NCI-H748 treated with DMSO at 0.1 percent for 48 hours (cell line): ENCODE data around the gene EED.
"Not testable (repeated sequence)": the region's sequence is repeated elsewhere in the genome, so short reads cannot be mapped to it uniquely, and the experiment has no call there.

Source experiments
- DNase-seq: peaks from one replicate; lab custom pipeline; 2025; lab: John Stamatoyannopoulos, UW

EED gene

DNA sequence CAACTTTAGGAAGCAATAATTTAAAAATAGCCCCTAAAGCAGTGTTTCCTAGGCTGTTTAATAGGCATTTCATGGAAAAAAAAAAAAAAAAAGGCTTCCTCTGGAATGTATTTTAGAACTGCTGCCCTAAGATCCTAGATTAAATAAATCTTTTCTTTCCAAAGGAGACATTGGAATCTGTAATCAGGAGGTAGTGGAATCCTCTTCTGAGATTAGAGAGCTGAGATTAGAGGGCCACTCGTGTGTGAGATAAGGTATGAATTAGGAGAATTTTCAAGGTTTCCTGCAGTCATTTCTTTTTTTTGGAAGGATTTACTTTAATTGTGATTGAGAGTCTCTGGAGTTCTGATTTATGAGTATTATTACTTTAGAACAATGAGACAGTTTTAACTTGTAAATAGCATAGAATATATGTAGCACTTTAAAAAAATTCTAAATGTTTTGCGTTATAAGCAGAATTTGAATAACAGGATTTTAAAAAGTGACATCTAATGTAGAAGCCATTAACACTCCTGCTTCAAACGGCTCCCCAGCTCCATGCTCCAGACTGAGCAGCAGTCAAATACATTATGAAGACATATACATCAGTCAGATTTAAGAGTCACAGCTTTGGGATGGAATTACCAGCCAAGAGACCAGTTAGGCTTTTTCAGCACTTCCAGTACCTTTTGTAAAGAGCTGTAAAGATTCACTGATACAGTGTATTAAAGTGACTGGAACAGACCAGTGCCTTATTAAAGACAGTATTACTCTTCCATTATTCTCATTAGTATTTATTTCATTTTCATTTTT is 5.0 kb downstream of the EED start:
- DNase-seq: no peak

GRCh38 chr11:86251345-86251744 is 6.8 kb downstream of the EED start:
- DNase-seq: no peak

DNA sequence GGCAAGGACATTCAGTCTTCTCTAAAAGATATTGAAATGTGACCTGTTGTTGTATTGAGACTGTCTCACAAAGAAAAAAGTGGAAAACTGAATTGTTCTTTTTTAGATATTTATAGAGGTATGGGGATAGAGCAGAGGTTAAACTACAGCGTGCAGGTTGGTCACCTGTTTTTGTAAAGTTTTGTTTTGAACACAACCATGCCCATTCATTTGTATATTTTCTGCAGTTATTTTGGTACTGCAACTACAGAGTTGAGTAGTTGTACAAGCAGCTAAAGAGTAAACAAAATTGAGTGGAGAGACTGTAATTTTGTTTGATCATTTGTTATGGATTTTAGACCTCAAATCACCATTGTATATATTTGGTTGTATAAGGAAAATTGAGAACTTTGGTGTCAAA is 11.3 kb downstream of the EED start:
- no peak for DNase-seq

GRCh38 chr11:86256608-86257007 is 12.1 kb downstream of the EED start:
- no peak for DNase-seq

GRCh38 chr11:86257446-86257845 is 12.9 kb downstream of the EED start:
- no peak for DNase-seq

GRCh38 chr11:86259730-86260129 is 15.2 kb downstream of the EED start:
- DNase-seq: no peak

DNA sequence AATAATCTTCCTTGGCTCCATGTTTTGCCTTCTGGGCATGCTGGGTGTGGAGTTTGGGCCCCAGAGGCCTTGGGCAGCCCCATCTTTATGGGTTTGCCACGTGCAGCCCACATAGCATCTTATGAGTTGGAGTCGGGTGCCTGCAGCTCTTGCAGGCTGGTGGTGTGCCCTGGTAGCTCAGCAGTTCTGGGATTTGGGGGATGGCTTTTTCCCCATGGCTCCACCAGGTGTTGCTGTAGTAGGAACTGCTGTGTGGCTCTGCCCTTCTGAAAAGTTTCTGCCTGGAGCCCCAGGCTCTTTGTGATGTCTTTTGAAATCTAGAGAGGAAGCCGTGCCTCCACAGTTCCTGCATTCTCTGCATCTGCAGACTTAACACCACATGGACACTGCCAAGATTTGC is 16.8 kb downstream of the EED start:
- no peak for DNase-seq

GRCh38 chr11:86262387-86262786 is 17.8 kb downstream of the EED start:
- DNase-seq: no peak

DNA sequence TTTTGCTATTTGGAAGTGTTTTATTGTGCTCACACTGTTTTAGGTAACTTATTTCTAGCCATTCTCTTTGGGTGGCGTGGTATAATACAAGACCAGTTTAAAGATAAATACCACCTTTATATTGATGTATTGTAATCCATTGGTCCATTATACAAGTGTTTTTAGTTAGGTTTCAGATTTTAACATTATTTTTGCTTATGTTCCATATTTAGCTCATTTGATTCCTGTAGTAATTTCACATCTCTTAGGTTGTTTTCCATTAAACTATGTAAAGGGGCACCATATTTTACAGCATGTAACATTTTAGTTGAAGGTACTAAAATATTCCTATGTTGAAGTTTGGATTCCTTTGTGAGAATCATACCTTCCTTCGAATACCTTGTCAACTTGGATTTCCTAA is 20.1 kb downstream of the EED start:
- no peak for DNase-seq

DNA sequence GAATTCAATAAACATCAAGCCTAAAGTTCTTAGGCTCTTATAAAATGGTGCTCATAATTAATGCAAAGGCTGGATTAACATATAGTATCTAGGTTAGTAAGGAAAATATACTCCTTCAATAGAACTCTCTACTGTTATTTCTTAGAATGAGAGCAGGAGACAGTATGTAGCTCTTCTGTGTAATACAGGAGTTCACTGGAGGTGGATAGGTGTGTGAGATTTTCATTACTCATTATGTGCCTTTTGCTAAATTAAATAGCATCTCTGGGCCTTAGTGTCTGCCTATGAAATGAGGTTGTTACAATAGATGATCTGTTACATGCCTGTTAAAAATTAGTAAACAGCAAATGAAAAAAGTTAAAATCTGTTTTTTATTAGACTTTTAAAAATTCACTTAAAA is 20.6 kb downstream of the EED start:
- no peak for DNase-seq

DNA sequence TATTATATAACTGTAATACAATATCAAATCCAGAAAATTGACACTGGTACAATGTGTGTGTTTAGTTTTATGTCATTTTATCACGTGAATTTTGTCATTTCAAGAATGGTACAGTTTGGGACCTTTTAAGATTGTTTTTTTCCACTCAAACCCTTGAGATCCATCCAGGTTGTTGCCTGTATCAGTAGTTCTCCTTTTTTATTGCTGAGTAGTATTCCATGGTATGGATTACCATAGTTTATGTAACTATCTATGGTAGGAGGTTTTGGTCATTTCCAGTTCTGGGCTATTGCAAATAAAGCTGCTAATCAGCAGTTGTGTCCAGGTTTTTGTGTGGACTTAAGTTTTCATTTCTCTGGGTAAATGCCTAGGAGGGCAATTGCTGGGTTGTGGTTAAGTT is 25.1 kb downstream of the EED start:
- DNase-seq: no peak

DNA sequence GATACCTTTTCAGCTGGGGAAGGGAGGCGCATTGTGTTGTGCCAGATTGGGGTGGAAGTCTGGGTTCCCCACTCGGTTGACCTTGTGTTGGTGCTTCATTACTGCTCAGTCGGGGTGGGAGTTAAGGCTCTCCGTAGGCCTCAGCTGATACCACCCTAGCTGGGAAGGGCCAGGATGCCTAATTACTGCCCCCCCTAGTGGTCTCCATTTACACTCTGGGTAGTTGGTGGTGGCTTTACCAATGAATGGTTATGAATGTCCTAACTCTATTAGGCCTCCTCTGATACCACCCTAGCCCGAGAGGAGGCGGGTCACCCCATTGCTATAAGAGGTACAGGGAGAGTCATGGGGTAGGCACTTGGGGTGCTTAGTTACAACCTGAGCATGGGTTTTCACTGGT is 29.9 kb downstream of the EED start:
- no peak for DNase-seq

- no peak for DNase-seq
These were observed 30.4 kb downstream of the EED start for GRCh38 chr11:86274999-86275398.

DNA sequence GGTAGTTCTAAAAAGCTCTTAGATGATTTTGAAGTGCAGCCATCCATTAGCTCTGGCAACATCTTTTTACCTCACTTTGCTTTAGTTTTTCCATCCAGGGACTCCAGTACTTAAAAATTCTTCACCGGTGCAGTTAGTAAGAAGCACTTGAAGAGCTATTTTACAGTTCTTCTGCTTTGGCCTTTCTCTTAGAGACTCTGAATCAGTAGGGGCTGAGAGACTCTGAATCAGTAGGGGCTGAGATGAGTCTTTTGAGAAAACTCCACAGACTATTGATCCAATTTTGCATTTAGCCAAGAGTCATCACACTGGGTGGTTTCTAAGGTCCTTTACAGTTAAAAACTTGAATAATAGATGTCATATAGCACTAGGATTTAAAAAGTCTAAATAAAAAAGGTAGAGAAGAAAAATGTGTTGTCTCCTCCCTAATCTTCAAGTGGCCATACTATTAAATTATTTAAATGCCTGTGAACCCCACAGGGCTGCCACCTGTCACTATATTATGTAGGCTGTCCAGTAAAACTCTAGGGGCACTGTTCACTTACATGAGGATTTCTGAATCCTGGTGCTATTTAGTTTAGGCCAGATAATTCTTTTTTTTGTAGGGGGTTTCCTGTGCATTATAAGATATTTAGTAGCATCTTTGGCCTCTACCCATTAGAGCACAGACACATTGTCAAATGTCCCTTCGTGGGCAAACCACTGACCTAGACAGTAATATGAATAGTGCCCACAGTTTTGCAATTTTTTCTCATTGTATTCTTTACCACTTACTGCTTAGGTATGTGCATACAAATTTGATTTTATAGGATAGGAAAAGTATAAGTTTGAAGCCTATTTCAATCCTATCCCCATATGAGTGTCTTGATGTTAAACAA is 31.2 kb downstream of the EED start:
- DNase-seq: no peak

GRCh38 chr11:86277741-86278140 is 33.2 kb downstream of the EED start:
- DNase-seq: no peak

DNA sequence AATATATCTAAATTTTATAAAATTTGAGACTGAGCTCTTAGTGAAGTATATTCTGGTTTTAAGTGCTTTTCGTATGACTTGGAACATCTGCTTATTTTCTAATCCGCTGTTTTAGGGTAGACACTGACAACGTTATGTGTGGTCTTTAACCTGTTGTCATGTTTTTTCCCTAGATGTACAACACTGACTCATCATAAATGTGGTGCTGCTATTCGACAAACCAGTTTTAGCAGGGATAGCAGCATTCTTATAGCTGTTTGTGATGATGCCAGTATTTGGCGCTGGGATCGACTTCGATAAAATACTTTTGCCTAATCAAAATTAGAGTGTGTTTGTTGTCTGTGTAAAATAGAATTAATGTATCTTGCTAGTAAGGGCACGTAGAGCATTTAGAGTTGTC is 33.7 kb downstream of the EED start:
- DNase-seq: no peak

- no peak for DNase-seq
These were observed 35.2 kb downstream of the EED start for GRCh38 chr11:86279747-86280146.

GRCh38 chr11:86287468-86287796 is 42.9 kb downstream of the EED start:
- no peak for DNase-seq

GRCh38 chr11:86288776-86289507 is 44.4 kb downstream of the EED start:
- no peak for DNase-seq

- DNase-seq: not testable (repeated sequence)
These were observed 45.1 kb downstream of the EED start for GRCh38 chr11:86289508-86290280.

GRCh38 chr11:86291466-86292262 is 47.1 kb downstream of the EED start:
- no peak for DNase-seq
